Fibroblast of skin of right quadriceps (primary cell): ENCODE data around the gene PITX2.

ENCODE experiments used
- DNase-seq: peaks from one replicate; pipeline ENCODE4 v3.0.0-alpha.2; 2013

Gene PITX2

DNA sequence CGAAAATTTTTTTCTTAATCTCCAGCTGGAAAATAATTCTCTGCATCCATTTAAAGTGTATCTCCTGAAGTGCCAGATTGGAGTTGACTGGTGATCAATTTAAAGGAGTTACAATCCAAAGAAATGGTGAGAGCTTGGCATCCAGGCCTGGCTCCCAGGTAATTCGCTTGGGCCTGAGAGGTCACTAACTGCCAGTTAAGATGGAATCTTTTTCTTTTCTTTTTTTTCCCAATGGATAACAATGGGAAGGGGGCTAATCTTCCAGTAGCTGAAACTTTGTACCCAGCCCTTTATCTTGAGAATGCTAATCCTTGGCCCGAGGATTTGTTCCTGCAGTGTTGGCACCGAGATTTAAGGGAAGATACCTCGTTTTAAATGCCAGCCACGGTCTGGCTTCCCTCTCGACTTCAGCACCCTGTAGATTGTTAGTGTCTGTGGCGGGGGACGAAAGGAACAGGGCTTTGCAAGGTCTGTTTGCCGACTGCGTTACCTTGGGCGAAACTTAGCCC lies 13.3 kb upstream of the PITX2 start:
- DNase-seq = no peak

DNA sequence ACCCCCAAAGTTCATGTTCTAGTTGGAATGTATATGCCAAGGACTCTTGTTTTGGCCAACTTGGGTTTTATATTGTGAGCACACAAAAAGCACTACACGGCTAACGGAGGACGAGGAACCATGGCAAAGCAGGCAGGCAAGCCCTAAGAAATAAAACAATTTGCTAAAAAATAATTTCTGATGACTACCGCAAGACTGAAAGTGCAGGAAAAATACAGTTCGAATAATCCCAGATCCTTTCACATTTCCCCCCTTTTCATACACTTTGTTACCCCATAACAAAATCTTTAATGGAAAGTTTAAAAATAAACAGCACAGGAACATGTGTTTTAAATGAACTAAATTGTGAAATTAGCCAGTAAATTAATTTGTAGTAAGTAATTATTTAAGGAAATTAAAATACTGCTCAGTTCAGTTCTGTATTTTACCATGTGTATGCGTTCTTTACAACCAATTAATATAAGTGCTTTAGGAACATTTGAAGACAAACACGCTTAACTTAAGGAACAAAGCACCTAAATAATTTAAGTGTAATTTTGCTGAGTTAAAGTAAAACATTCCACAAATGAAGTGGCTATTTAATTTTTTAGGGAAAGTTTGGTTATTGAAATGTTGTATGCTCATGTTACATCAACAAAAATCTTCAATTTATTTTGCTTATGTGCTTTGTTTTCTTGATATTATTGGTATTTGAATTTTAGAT lies 12.4 kb upstream of the PITX2 start:
- DNase-seq = no peak

DNA sequence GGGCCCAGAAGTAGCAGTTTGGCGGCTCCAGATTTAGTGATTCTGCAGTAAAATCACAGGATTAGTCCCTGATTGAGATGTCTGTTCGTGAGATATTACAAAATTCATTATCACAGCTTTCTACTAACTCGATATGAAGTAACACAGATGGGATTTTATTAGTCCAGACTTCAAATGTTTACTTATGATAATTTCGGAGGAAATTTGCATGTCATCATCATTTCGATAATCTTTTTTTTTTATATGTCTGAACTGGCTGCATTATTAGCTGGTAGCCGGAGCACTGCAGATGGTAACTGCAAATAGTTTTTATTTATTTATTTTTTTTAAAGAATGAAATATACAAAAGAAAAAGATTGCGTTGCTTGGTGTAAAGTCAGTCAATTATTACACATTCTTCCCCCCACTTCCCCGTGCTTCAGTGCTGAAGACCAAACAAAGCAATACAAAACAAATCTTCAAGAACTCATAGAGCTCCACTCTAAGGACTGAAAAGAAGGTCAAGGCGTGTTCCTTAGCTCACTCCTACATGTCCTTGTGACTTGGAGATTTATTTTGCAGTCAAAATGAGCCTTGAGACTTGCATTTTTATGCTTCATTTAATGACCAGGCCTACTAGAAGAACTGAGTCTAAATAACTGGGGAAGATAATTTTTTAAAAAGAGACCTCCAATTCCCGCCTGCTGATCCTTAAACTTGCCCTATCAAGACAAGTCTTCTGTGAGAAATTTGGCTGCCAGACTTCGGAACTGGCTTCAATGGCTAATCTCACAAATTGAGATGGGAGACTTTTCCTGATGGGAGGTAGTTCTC lies 11.7 kb upstream of the PITX2 start:
- DNase-seq = no peak

DNA sequence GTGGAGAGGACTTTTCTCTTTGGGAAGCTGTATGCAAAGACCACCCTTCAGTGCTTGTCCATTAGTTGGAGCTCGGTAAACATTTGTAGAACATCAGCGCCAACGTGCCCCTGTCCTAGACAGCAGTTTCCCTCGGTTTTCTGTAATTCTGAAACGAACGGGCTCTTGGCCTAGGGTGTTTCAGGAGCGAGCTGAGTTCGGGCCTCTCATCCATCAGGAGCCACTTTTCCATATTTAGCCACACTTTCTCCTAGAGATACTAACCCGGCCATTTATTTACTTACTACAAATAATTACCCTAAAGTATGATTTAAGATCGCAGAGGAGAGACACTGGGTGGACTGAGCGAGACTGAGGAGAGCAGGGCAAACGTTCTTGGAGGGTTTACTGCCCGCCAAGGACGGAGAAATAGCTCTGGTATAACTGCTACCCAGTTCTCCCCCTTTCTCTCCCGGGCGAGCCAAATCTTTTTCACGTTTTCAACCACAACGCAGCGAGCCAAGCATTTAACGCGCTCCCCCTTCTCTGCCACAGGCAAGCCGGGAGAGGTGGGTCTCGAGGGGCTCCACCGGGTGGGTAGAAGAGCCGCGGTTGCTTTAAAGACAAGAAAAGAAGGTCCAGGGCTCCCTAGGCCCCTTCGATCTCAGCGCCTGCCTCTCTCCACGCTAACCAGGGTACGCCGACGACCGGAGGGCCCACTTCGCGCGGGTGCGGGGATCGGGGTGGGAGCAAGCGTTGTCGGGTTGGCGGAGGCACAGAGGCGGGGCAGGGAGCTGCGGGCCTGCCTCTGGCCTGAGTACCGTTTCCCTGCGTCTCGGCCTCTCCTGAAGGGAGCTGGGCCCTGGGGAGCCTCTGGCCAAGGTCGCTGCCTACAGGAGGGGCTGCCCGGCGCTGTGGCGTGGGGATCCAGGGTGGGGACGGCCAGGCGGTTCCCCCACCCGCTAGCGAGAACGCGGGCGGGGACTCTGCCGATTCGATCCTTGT lies 10.8 kb upstream of the PITX2 start:
- DNase-seq = no peak

DNA sequence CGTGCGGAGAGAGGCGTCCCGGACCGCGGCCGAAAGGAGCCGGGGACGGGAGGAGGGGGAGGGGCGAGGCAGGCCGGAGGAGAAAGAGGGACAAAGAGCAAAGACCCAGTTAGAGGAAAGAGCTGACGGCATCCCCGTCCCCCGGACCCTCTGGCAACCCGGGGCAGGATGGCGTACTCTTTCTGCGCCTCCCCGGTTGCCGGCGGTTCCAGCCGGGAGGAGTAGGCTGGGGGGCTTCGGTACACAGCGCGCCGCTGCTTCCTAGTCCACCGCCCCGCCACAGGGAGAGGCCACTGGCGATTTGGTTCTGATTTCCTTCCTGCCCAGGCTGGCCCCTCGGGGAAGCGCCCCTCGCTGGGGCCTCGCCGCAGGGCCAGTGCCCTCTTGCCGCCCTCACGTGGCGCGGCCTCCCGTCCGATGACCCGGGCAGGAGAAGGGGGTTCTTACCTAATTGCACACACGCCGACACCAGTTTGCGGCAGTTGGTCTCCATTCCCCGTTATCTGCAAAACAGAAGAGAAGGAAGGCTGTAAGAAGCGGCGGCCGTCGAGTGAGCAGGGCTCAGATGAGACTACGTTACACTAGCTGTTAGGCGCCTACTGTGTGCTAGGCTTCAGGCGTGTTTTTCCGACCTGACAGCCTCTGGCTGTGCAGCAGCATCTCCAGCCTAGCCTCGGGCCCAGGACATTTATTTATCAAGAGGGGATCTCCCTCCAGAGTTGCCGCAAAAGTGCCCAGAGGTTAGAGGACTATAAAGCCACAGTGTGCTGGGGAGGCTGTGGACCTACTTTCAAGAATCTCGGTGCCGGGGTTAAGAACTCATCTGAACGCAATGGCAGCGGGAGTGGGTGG lies 9.9 kb upstream of the PITX2 start:
- DNase-seq = no peak

DNA sequence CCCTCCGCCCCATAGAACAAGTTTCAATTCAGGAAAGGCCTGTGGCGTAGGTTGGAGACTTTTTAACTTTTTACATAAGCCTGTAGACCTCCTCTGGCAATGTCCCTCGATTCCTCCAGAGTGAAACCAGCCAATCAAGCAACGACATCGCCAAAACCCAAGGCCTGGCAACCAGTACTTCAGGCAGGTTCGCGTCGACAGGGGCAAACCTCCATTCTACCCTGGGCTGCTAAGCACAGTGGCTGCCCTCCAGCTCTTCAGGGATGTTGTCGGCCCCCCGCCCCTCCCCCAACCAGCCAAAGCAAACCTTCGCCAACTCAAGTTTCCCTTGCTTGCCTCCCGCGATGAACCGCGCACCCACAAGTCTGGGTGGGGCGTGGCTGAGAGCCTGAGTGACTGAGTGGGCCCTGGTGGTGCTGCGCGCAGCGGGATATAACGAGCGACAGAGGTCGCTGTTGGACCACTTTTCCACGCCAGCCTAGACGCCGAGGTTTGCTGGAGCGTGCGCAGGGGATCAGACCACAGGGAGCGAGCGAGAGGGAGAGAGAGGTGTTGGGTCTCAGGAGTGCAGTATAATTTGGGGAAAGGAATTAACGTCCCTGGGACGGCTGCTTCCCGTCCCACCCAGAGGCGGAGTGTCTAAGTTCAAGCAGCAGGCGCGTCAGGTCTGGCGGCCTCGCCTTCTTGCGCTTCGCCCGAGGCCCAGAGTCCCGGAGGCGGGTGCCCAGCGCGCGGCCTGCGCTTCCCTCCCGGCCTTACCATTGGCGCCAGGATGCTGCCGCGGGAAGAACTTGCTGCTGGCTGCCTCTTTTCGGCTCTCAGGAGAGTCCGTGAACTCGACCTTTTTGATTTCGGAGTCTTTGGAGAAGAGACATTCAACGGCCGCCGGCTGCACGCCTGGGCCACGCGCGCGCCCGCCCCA lies 9.0 kb upstream of the PITX2 start:
- peak; percentile 83 for DNase-seq

DNA sequence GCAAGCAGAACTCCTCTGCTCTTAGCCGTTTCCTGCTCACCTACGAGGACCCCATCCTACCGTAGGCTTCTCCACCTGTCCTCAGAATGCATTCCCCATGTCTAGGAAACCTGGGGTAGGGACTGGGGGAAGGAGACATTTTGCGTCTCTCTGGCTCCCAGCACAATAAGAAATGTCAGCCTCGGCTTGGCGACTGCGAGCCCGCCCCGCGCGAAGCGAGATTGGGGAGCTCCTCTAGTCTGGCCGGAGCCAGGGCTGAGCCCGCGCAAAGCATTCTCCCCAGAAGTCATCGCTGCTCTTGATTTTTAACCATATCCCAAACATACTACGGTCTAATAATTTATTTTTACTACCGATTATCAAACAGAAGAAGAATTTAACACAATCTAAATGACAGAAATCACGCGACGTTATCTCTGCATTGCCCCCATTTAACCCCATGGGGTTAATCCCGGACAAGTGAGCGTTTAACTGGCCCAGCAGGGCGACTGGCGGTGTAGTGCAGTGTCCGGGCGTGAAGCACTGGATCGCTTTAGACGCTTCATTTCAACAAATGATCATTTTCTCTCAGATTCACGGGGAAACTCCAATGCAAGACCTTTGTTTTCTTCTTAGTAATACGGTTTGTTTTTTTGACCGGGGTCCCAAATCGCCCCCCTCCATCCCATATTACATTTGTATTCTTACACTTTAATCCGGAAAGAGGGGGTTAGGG lies 8.0 kb upstream of the PITX2 start:
- no peak for DNase-seq

DNA sequence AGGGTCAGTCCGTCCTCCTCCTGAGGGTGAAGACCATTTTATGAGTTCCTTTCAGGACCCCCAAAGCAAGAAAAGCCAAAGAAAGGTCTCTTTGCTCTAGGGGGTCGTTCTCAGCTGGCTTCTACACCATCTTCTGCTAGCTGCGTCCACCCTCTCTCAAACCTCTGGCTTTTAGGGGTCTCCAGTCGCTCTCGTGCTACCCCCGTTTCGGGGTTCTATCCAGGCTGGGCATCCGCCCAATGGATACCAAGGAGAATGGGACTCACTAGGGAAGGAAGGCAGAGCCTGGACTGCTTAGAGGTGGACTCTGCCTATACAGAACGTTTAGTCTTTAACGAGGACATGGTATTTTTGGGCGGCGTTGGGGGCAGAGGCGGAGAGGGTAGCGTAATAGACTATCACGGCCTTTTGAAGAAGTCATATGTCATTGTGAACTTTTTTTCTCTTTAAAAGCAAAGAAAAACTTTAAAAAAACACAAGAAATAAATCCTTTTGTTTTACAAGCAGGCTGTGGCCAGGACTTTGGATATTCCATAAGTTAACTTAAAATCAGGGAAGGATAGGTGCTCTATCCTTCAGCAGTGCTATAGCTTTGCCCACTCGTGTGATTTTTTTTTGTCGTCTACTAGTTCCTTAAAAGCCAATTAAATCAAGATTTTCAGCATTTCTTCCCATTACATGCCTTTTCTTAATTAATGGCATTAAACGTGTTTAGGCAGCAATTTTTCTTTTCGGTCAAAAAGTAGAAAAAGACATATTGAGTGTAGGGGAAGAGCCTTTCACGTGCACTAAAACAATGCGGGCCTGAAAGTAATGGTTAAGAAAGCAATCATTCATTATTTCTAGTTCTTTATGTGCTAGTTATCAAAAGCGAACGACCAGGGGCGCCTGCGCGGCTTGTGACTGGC lies 7.2 kb upstream of the PITX2 start:
- no peak for DNase-seq

DNA sequence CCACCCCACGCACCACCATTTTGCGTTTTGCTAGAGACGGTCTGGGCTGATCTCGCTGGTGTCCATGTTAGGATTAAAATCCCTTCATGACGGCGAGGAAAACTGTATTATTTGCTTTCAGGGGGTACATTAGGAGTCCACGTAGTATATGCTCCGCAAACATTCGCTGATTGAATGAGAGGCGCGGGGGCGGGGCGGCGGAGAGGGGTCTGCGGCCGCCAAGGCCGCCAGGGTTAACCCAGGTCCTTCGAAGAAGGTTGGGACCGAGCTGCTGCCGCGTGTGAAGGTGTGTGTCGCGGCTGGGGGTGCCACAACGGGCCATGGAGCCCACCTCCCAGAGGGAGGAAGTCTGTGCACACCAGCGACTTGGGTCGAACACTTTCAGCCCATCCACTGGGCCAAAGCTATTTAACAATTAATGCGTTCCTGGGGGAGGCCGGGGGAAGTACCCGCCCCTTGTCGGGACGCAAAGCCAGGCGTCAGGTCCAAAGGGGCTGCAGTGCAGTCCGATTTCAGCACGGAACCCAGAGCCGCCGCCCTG lies 6.4 kb upstream of the PITX2 start:
- DNase-seq = no peak

DNA sequence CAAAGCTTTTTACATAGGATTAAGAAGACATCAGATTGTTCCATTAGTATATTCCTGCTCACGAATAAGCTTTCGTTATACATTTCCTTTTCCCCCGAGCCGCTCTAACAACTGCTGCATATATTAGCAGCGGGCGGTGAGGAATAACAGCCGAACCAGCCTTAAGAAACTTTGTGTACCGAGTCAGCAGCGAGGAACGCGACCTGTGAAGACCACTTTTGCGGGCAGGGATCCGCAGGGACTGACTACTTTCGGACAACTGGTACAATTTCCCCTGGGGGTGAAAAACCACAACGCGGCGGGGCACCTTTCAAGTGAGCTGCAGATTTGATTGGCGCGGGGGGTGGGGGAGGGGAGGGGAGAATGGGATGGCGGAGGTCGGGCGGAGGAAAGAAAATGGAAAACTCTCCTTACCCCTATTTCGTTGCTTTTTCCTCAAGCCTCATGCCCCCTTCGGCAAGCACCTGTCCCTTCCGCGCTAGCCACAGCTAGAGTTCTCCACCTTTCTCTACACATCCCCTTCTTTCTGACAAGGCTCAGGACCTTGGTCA lies 5.9 kb upstream of the PITX2 start:
- no peak for DNase-seq

DNA sequence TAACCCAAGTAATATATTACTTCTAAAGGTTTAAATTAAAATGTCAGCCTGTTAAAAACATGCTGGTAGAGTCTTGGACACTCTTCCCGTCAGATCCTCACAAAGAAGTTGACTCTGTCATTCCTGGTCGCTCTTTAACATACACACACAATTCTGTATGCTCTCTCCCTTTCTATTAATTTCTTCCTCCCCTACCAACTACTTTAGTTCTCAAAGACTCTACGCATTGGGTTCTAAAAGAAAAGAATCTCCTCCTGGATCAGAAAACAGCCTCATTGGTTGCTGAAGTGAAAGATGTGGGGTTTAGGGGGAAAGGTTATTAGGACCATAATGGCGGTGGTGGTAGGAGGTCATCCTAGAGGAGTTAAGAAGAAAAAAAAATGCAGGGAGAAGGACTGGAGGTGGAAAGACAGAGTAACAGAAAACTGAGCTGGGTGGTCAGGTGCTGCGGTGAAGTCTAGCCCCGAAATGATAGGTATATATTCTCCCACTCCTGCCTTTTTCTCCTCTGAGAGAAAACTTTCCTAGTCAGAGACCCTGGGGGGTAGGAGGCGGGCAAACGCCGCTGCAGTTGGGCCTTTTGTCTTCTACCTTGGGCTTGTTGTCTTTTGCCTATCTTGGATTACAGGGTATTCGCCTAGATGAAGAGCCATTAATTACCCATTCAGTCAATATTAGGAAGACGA lies 5.2 kb upstream of the PITX2 start:
- no peak for DNase-seq

DNA sequence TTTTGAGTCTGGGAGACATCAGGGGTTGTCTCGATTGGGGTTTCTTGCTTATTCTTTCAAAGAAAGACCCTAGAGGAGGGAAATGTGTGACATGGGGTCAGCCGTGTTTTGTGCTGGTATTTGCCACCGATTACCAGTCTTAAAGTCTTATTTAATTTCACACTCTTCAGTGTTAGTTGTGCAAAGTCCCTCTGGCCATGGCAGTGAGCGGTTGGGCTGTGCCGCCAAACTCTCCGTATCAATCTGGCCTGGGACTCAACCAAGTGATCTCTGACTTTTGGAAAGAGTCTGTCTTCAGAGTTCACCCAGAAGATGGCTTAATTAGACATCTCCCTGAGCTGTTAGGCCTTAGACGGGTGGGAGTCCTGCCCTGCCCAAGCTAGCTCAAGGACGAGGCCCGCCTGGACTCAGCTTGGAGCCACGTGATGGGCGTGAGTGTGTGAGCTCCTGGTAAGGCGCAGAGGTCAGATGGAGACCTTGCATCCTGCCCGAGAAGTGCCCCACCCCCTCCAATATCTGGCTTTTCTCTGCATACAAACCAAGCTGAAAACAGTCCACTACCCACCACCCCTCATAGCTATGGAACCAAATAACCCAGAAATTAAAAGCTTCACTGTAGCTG lies 3.8 kb upstream of the PITX2 start:
- DNase-seq = no peak

DNA sequence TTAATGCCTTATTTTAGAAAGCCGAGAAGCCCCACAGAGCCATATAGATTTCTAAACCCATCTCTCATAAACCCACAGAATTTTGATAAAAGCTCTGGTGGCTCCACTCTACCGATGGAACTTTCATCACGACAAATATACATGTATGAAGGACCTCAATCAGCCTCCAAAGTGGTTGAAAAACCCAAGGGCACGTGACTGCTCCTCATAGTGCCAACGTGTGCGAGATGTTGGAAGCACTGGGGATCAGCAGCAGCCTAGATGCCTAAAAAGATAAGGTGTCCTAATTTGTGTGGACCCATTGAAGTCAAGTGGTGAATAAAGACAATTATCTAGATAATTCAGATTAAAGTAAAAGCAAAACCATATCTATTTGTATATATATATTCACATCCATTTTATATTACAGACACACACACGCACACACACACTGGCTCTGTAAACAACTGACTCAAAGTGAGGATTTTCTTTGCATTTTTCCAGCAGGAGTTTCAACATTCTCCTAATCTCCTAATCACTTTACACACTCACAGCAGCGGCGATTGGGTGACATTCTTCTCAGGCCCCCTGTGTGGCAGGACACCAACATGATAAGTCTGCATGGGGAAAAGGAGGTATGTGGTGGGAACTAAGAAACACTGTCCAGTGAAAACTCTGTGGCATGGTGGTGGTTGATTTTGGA lies 2.8 kb upstream of the PITX2 start:
- DNase-seq = peak; percentile 33

DNA sequence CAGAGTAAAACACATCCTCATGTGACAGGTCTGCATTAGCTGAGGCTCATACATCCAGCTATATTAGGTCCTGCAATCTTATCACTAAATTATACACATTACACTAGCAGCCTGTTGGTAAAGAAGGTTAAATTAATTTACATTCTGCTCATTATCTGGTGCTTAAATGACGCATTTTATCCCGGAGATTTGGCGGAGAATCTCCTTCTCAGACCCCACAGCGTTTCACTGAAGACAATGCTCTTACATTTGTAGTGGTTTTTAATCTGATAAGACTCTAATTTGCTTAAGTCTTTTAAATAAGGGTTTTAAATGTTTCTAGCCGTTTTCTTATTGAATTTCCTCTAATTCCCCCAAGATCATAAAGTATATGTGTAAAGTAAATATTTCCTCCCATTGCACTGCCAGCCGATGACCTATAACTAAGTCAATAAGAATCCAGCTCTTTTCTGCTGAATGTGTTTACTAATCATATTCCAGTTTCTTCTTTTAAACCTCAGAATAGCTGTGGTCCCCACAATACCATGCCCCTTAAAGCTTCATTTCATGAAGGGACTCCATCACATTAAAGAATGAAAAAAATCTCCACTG lies 2.1 kb upstream of the PITX2 start:
- DNase-seq = no peak

DNA sequence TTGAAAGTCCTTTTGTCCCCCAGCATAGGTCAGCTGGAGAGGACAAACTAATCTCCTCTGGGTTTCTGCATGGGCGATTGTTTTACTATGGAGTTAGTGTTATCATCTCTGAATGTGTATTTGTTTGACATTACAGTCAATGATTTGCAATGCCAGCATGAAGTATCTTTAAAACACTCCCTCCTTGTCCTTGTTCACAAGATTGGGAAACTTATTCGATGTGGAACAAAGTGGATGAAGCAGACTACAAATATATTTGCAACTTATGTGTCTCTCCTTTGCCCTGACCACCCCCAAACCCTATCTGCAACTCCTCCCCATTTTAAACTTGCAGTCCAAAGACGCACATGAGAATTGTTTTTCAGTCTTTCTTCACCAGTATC lies 1.5 kb upstream of the PITX2 start:
- DNase-seq = no peak

DNA sequence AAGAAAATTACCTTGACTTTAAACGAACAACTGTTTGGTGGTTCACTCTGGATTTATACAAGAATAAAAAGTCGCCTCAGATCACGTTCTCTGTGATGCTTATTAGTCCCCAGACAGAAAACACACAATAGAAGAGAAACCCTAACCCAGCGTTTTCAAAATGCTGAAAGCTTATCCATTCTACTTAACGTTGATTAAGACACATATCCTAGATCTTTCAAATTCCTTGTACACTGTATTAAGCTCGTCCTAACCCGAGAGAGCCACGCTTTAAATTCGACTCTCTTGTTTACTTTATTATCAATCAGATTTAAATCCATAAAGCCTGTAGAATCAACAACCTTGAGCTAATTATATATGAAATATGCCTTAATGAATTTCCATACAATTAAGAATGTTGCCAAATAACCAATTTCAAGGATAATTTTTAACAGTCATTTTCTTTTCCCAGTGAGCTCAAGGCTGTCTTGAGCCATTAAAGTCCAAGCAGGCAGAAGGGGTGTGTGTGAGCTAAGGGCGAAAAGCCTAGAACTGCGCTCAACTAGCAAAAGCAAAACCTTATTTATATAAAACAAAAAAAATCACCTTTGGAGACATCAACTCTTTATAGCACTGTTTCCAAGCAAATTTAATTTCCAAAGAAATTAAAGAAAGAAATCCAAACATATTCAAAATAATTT lies 981 bp upstream of the PITX2 start:
- no peak for DNase-seq
